Right renal pelvis (tissue), 4 donors: Measurements from ENCODE around the gene PRRC2B. TPM values are rescaled to one million over a fixed set of nuclear protein-coding genes. Genes with fewer than 3 reads are reported as not detected.
A peak's percentile ranks its signal among the peaks of the same experiment; 100 is the strongest.

ENCODE experiments used
- DNase-seq, 4 donors: peaks; one replicate each; pipeline ENCODE4 v3.0.0-alpha.2; 2013; ENCODE audit warnings: low read depth in 4 of 4, low spot score in 3 of 4, missing footprints in 1 of 4
- polyA plus RNA-seq, 4 donors: library from polyadenylated mRNA; unstranded; fragments of 120-200 nt; gene quantifications; one replicate each; pipeline ENCODE4 v1.2.1, GENCODE V29; 2013; ENCODE audit not compliant: insufficient read length in 4 of 4

PRRC2B gene
- polyA plus RNA-seq, 4 donors, result 179 to 200 (median 195) TPM

GRCh38 chr9:131406563-131407436 lies 12.9 kb downstream of the PRRC2B start:
- no peak for DNase-seq

- no peak for DNase-seq
These were observed 13.9 kb downstream of the PRRC2B start for GRCh38 chr9:131407717-131408195.

- DNase-seq, result no peak
These were observed 15.6 kb downstream of the PRRC2B start for GRCh38 chr9:131409458-131409992.

DNA sequence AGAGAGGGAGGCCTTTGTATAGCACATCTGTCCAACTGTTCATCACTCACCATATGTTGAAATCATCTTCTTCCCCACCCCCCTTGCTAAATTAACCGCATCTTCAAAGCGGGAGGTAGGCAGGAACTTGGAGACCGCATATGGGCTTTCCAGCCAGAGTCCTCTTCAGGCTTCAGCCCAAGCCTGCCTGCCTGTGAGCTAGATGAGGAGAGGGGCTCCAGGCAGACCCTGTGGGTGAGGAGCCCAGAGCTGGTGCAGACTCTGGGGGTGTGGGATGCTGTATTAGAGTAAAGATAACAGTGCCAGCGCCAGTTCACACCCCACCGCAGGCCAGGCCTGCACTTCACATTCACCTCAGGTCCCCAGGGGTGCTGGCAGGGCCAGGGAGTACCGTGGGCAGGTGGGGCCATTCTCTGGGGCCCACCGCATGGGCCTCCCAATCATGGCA lies 16.2 kb downstream of the PRRC2B start:
- DNase-seq, result no peak

DNA sequence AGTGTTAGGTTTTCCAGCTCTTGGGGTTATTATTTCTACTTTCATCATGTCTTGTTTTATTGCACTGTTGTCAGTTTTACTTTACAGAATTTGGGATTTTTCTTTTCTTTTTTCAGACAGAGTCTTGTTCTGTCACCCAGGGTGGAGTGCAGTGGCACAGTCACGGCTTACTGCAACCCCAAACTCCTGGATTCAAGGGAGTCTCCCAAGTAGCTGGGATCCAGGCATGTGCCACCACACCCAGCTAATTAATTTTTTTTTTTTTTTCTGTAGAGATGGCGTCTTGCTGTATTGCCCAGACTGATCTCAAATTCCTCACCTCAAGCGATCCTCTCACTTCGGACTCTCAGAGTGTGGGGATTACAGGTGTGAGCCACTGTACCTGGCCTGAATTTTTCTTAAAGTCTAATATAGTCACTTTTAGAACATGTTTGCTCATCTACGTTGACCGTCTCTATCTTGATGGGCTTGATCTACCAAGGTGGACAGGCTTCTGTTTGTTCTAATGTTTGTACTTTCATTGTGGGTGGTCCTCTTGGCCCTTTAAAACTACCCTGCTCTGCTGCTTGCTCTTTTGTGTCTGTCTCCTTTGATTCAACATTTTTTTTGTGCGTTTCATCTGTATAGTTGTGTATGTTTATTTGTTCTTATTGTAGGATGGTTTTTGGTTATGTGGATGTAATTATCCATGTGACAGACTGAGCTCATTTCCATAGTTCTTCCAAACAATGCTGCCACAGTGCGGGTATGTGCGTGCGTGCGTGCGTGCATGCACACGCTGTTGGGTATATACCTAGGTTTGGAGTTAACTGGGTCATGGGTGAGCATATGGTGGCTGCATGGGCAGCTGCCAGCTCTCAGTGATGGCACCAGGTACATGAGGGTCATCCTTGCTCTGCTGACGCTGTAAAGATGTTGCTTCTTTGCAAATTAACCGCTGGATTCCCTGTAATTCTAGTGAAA lies 18.1 kb downstream of the PRRC2B start:
- no peak for DNase-seq

DNA sequence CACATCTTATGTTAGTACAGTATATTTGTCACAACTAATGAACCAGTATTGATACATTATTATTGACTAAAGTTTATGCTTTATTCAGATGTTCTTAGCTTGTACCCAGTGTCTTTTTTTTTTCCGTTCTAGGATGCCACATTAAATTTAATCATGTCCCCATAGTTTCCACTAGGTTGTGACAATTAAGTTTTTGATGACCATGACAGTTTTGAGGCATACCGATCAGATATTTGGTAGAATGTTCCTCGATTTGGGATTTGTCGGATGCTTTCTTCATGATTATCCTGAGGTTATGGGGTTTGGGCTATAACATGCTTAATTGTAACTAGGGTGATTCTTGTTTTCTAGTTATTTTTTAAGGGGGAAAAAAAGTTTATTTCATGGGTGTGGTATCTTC lies 22.6 kb downstream of the PRRC2B start:
- DNase-seq, result no peak

GRCh38 chr9:131417264-131418142 lies 23.6 kb downstream of the PRRC2B start:
- no peak for DNase-seq

- no peak for DNase-seq
These were observed 24.5 kb downstream of the PRRC2B start for GRCh38 chr9:131418143-131419025.

DNA sequence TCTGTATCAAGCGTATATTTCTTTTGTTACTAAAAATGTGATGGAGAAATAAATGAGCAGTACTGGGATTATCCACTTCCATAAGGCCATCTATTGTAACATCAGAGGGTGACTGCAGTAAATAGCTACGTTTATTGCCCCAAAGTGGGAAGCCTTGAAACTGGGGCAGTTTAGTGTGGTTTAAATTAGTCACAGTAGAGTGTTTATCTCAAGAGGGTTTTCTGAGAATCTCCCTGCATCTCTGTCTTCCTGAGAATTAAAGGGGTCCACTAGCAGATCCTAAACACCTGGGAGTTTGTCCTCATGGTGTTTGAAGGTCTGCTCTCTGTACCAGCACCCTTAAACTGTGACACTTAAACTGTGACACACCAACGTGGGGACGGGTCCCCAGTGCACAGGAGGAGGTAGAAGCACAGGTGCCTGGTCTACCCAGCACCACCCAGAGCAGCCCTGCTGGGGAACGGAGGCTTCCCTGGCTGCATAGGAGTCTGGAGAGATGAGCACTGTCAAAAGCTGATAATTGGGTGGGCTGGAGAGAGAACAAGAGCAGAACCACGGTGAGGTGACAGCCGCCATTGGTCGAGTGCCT lies 25.2 kb downstream of the PRRC2B start:
- DNase-seq, result no peak

GRCh38 chr9:131419716-131420115 lies 25.8 kb downstream of the PRRC2B start:
- DNase-seq, result no peak

DNA sequence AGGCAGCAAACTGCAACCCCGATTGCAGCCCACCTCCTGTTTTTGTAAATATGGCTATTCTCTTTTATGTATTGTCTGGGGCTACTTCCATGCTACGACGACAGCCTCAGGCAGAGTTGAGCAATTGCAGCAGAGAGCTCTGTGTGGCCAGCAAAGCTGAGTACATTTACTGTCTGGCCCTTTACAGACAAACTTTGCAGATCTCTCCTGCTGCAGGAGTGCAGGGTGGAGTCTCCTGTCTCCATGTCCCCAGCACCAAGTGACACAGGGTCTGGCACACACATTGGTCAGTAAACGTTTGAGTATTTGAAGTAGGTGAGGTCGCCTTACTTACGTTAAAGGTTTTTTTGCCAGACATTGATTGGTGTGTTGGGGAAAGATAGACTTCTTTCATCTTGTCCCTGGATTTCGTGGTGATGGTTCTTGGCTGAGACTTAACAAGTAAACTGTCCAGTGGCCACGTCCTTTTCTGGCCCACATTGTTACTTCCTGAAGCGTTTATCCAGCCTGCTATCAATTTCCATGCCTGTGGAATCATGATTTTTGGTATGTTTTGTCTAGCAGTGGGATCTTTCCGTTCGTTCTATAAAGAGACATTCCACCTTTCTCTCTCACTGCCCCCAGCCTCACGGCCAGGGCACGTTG lies 27.2 kb downstream of the PRRC2B start:
- DNase-seq, result no peak

DNA sequence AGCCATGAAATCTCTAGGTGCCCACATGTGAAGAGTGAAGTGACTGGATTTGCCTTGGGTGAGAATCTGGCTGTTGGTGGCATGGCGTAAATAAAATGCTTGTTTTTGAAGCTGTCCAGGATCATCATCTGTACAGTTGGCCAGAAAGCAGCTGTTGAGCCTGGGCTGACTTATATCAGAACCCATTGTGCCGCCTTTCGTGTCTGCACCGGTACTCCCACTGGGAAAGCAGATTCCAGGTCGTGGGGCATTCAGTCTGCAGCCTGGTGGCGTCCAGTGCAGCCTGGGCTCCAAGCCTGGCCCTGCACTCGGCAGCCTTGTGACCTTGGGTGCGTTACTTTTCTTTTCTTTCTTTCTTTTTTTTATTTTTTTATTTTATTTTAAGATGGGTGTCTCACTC lies 27.8 kb downstream of the PRRC2B start:
- DNase-seq, result no peak

GRCh38 chr9:131422241-131422792 lies 28.4 kb downstream of the PRRC2B start:
- no peak for DNase-seq

DNA sequence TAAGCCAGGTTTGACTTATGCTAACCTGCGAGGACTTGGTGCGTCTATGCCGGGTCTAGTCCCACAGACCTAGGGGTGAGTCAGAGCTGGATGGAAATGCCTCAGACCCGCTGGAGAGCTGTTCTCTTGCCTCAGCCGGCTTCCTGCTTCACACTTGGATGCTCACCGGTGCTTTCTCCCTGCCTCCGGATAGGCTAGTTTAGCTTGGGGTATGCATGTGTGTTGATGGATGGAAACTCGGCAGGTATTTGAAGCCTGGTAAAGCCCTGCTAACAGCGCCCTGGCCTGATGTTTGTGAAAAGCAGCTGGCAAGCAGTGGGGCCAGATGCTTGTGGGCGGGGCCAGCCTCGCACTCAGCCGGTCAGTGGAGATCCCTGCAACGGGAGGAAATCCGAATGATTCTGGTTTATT lies 29.3 kb downstream of the PRRC2B start:
- DNase-seq, result peak; percentile 41 to 63 (median 56)

GRCh38 chr9:131426545-131426944 lies 32.7 kb downstream of the PRRC2B start:
- DNase-seq, result no peak

- no peak for DNase-seq
These were observed 35.5 kb downstream of the PRRC2B start for GRCh38 chr9:131429121-131430012.

- no peak for DNase-seq
These were observed 38.2 kb downstream of the PRRC2B start for GRCh38 chr9:131432050-131432449.
